Measurements from ENCODE around the gene FAM227B.
A peak's percentile ranks its signal among the peaks of the same experiment; 100 is the strongest.

FAM227B gene

DNA sequence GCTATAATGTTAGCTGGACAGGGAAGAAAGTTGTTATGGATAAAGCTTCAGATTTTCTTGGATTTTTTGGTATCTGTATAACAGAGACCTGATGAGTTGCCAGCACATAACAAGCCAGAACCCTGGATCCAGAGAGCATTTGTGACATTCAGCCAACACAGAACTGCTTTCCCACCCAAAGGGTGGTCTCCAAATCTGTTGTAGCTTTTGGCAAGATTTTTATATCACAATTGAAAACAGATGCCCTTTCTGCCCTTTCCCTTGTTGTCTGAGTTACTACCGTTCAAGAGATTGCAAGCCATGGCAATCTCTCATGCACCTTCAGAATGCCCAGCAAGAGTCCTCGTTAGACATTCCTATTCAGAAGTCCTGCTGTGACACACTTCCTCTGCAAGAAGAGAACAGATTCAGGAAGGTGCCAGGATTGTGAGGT is 305.2 kb downstream of the FAM227B start:
- no peaks in the 10 kb centered on the region; the same call in 1 of the 2 replicates for H3K36me3 ChIP-seq (ENCODE audit: insufficient read depth, low read length)
- H3K4me3 ChIP-seq: peak overlapping the region; percentile 63
- peak; percentile 24 for DNase-seq (ENCODE audit: low read depth, low spot score)
- H3K27ac ChIP-seq: peak overlapping the region; percentile 97
- peak overlapping the region; percentile 29 for H3K9ac ChIP-seq (ENCODE audit: insufficient read length)
- H3K9me3 ChIP-seq (ENCODE audit: low read depth, low read length): no peaks in the 10 kb centered on the region
- TF ChIP-seq EZH2 (IDR thresholded peaks at IDR 0.05): no peak

DNA sequence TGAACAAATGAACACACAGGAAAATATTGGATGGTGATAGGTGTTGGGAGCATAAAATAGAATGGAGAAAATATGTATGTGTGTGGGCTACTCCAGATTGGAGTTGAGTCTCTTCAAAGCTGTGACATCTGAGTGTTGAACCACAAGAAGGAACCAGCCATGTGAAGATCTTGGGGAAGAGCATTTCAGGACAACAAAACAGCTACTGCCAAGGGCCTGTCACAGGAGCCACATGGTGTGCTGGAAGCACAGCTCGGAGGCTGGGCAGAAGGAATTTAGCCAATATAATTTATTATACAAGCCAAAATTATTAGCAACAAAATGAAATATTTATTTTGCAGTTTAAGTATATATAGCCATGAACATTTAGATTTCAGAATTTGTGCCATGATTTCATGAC is 305.9 kb downstream of the FAM227B start:
- no peak for DNase-seq (ENCODE audit: low read depth, low spot score)
- Histone ChIP-seq H3K4me3 (peak overlapping the region; percentile 63), H3K27ac (peak overlapping the region; percentile 97), H3K36me3 (ENCODE audit: insufficient read depth, low read length) (no peaks in the 10 kb centered on the region; the same call in 1 of the 2 replicates), H3K9me3 (ENCODE audit: low read depth, low read length) (no peaks in the 10 kb centered on the region), H3K9ac (ENCODE audit: insufficient read length) (peak overlapping the region; percentile 40)
- no peak for TF ChIP-seq POLR2AphosphoS5 (IDR thresholded peaks at IDR 0.05; ENCODE audit: borderline replicate concordance, low read depth, low read length)
- TF ChIP-seq EZH2 (IDR thresholded peaks at IDR 0.05): no peak
- TF ChIP-seq FOXP2 (optimal IDR thresholded peaks at IDR 0.05; ENCODE audit: control extremely low read depth, extremely low read length, insufficient read depth): no peak

DNA sequence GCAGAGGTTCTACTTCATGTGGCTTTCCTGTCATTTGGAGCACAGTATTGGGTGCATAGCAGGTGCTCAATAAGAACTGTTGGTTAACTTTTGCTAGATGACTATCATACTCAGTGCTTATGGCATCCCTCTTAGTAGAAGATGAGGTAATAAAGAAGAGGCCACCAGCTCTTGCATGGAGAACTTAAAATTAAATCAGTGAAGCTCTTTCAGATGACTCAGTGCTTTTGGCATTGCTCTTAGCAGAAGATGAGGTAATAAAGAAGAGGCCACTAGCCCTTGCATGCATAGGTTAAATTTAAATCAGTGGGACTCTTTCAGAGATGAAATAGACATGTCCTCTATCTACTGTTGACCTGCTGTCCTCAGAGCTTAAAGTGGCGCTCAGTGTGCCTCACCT is 307.0 kb downstream of the FAM227B start:
- Histone ChIP-seq H3K36me3 (ENCODE audit: insufficient read depth, low read length) (no peaks in the 10 kb centered on the region), H3K4me3 (no peak overlapping the region), H3K9me3 (ENCODE audit: low read depth, low read length) (no peaks in the 10 kb centered on the region), H3K27ac (peak overlapping the region; percentile 25; the same call in 1 of the 2 replicates), H3K9ac (ENCODE audit: insufficient read length) (no peak overlapping the region)
- TF ChIP-seq FOXP2 (optimal IDR thresholded peaks at IDR 0.05; ENCODE audit: control extremely low read depth, extremely low read length, insufficient read depth): no peak
- TF ChIP-seq EZH2 (IDR thresholded peaks at IDR 0.05): no peak
- no peak for TF ChIP-seq POLR2AphosphoS5 (IDR thresholded peaks at IDR 0.05; ENCODE audit: borderline replicate concordance, low read depth, low read length)
- no peak for DNase-seq (ENCODE audit: low read depth, low spot score)

DNA sequence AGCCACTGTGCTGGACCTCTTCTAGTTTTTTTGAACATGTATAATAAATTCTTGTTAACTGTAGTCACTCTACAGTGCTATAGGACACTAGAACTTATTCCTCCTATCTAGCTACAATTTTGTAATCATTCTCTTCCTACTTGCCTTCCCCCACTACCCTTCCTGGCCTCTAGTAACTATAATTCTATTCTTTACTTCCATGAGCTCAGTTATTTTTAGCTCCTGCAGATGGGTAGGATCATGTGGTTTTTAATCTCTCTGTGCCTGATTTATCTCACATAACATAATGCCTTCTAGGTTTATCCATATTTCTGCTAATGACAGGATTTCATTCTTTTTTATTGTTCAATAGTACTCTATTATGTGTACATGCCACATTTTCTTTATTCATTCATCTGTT is 310.7 kb downstream of the FAM227B start:
- no peak overlapping the region for H3K27ac ChIP-seq
- no peak for TF ChIP-seq FOXP2 (optimal IDR thresholded peaks at IDR 0.05; ENCODE audit: control extremely low read depth, extremely low read length, insufficient read depth)
- TF ChIP-seq POLR2AphosphoS5 (IDR thresholded peaks at IDR 0.05; ENCODE audit: borderline replicate concordance, low read depth, low read length): no peak
- no peak for TF ChIP-seq EZH2 (IDR thresholded peaks at IDR 0.05)
- H3K9me3 ChIP-seq (ENCODE audit: low read depth, low read length): no peaks in the 10 kb centered on the region
- no peak overlapping the region for H3K9ac ChIP-seq (ENCODE audit: insufficient read length)
- no peak for DNase-seq (ENCODE audit: low read depth, low spot score)
- H3K36me3 ChIP-seq (ENCODE audit: insufficient read depth, low read length): no peaks in the 10 kb centered on the region
- H3K4me3 ChIP-seq: no peak overlapping the region

DNA sequence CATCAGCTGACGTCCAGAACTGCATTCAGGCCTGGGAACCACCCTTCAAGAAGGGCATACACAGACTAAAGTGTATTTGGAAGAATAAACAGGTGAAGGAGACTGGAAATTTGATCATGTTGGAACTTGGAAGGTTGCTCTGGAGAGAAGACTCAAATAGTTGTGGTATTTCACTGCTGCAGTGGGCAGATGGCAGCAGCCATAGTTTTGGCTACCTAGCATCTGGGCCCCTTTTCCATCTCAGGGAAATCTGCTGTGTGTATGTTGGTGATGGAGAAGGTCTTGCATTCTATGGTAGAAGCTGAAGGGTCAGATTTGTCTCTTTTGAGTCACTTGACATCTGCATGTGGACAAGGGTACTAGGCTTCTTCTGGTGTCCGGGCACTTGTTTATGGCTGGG is 311.9 kb downstream of the FAM227B start:
- no peak overlapping the region for H3K9ac ChIP-seq (ENCODE audit: insufficient read length)
- TF ChIP-seq FOXP2 (optimal IDR thresholded peaks at IDR 0.05; ENCODE audit: control extremely low read depth, extremely low read length, insufficient read depth): no peak
- no peak for TF ChIP-seq EZH2 (IDR thresholded peaks at IDR 0.05)
- no peak for TF ChIP-seq POLR2AphosphoS5 (IDR thresholded peaks at IDR 0.05; ENCODE audit: borderline replicate concordance, low read depth, low read length)
- no peaks in the 10 kb centered on the region for H3K9me3 ChIP-seq (ENCODE audit: low read depth, low read length)
- no peak overlapping the region for H3K4me3 ChIP-seq
- H3K27ac ChIP-seq: no peak overlapping the region
- no peak for DNase-seq (ENCODE audit: low read depth, low spot score)
- H3K36me3 ChIP-seq (ENCODE audit: insufficient read depth, low read length): peaks cover 5% of the 10 kb centered on the region; the same call in 1 of the 2 replicates

DNA sequence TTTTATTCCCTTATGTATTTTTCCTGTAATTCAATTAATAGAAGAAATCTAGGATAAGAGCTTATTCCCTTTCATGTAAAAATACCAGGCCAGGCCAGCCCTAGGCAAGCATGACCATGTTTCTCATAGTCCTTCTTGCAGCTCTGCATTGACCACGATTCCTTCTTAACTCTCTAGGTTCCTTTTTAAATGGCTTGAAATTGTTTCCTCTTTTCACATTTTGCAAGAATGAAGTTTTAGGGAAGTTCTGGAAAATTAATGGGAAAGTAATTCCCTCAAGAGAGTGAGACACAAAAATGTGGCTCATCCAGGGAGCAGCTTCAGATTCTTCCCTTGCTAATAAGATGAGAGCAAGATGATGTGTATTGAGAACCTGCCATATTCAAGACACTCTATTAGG is 314.1 kb downstream of the FAM227B start:
- no peak for TF ChIP-seq EZH2 (IDR thresholded peaks at IDR 0.05)
- no peak for TF ChIP-seq POLR2AphosphoS5 (IDR thresholded peaks at IDR 0.05; ENCODE audit: borderline replicate concordance, low read depth, low read length)
- TF ChIP-seq FOXP2 (optimal IDR thresholded peaks at IDR 0.05; ENCODE audit: control extremely low read depth, extremely low read length, insufficient read depth): no peak
- no peak for DNase-seq (ENCODE audit: low read depth, low spot score)

DNA sequence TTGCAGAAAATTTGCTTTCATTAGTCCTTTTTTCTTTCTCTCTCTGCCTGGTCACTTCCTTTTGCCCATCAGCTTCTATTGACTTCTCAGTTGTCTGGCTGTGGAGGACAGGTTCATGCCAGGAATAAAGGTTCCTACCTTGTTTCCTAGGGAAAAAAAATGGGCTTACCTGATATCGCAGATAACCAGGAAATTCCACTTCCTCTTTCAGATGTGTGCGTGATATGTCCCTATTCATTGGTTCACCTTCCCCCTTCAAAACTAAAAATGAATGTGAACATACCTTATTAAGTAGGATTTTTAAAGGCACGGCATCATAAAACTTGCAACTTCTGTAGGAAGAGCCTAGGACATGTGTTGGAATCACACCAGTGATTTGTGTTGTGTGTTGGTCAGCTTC is 317.6 kb downstream of the FAM227B start:
- Histone ChIP-seq H3K9ac (ENCODE audit: insufficient read length) (no peak overlapping the region), H3K9me3 (ENCODE audit: low read depth, low read length) (no peaks in the 10 kb centered on the region), H3K4me3 (no peak overlapping the region), H3K27ac (no peak overlapping the region), H3K36me3 (ENCODE audit: insufficient read depth, low read length) (peaks cover 5% of the 10 kb centered on the region; the same call in 1 of the 2 replicates)
- TF ChIP-seq EZH2 (IDR thresholded peaks at IDR 0.05) (no peak), FOXP2 (optimal IDR thresholded peaks at IDR 0.05; ENCODE audit: control extremely low read depth, extremely low read length, insufficient read depth) (no peak), POLR2AphosphoS5 (IDR thresholded peaks at IDR 0.05; ENCODE audit: borderline replicate concordance, low read depth, low read length) (no peak)
- DNase-seq (ENCODE audit: low read depth, low spot score): no peak

More for the DNA sequence above, 314.1 kb downstream of the FAM227B start:
- H3K27ac ChIP-seq: no peak overlapping the region
- H3K36me3 ChIP-seq (ENCODE audit: insufficient read depth, low read length): peaks cover 5% of the 10 kb centered on the region; the same call in 1 of the 2 replicates
- no peak overlapping the region for H3K4me3 ChIP-seq
- H3K9me3 ChIP-seq (ENCODE audit: low read depth, low read length): no peaks in the 10 kb centered on the region
- no peak overlapping the region for H3K9ac ChIP-seq (ENCODE audit: insufficient read length)

DNA sequence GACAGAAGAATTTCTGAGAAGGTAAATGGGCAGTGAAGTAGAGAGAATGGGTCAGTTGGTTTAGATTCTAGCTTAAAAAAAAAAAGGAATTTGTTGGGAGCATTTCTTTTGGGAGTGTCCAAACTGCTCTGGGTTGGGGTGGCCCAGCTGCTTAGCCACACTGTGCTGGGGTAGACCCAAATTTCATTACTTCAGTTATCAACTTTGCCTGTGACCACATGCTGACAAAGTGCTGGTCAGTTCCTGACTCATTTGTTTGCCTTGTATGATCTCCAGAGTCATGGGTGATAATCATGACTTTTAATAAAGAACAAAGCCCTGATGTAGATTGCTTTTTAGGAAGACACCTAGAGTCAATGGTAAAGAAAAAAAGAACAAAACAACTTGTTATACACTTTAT is 319.1 kb downstream of the FAM227B start:
- peaks cover 5% of the 10 kb centered on the region; the same call in 1 of the 2 replicates for H3K36me3 ChIP-seq (ENCODE audit: insufficient read depth, low read length)

DNA sequence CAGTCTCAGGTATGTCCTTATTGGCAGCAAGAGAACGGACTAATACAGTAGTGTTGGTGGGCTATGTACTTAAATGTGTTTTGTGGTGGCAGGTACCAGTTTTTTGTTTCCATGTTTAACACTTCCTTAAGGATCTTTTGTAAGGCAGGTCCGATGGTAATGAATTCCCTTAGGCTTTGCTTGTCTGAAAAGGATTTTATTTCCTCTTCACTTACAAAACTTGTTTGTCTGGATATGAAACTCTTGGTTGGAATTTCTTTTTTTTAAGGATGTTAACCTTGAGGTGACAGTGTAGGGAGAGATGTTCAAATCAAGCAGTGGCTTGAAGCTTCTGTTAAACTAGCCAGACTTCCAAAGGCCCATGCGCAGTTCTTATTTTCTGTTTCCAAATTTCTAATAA is 319.8 kb downstream of the FAM227B start:
- H3K9me3 ChIP-seq (ENCODE audit: low read depth, low read length): no peaks in the 10 kb centered on the region
- H3K4me3 ChIP-seq: no peak overlapping the region
- peaks cover 5% of the 10 kb centered on the region; the same call in 1 of the 2 replicates for H3K36me3 ChIP-seq (ENCODE audit: insufficient read depth, low read length)
- TF ChIP-seq FOXP2 (optimal IDR thresholded peaks at IDR 0.05; ENCODE audit: control extremely low read depth, extremely low read length, insufficient read depth) (no peak), EZH2 (IDR thresholded peaks at IDR 0.05) (no peak), POLR2AphosphoS5 (IDR thresholded peaks at IDR 0.05; ENCODE audit: borderline replicate concordance, low read depth, low read length) (no peak)
- DNase-seq (ENCODE audit: low read depth, low spot score): no peak
- H3K9ac ChIP-seq (ENCODE audit: insufficient read length): no peak overlapping the region
- H3K27ac ChIP-seq: no peak overlapping the region

More for the DNA sequence above, 319.1 kb downstream of the FAM227B start:
- no peak overlapping the region for H3K9ac ChIP-seq (ENCODE audit: insufficient read length)
- no peak for TF ChIP-seq FOXP2 (optimal IDR thresholded peaks at IDR 0.05; ENCODE audit: control extremely low read depth, extremely low read length, insufficient read depth)
- H3K27ac ChIP-seq: no peak overlapping the region
- H3K4me3 ChIP-seq: no peak overlapping the region
- H3K9me3 ChIP-seq (ENCODE audit: low read depth, low read length): no peaks in the 10 kb centered on the region
- DNase-seq (ENCODE audit: low read depth, low spot score): no peak

Measured in SK-N-MC (cell line).